ENCODE measurements around the gene S100A4. TPM values are rescaled to one million over a fixed set of nuclear protein-coding genes. Genes with fewer than 3 reads are reported as not detected.
"Not testable (repeated sequence)": the region's sequence is repeated elsewhere in the genome, so short reads cannot be mapped to it uniquely, and the experiment has no call there.

S100A4 gene
- total RNA-seq, 1 donor from 2014 or later = 375 TPM

GRCh38 chr1:153563483-153563901 lies 17.9 kb upstream of the S100A4 start:
- H3K27me3 ChIP-seq = no peaks in the 10 kb centered on the region
- H3K4me3 ChIP-seq = peak overlapping the region; percentile 9 to 36
- H3K36me3 ChIP-seq = no peaks in the 10 kb centered on the region
- peak in 1 of 2 donors; percentile 89 for DNase-seq (ENCODE audit: extremely low spot score in 2 of 2)
- H3K27ac ChIP-seq = peak overlapping the region; percentile 98
- no peak for TF ChIP-seq POLR2A (IDR thresholded peaks at IDR 0.05)
- TF ChIP-seq, protein P1, sequence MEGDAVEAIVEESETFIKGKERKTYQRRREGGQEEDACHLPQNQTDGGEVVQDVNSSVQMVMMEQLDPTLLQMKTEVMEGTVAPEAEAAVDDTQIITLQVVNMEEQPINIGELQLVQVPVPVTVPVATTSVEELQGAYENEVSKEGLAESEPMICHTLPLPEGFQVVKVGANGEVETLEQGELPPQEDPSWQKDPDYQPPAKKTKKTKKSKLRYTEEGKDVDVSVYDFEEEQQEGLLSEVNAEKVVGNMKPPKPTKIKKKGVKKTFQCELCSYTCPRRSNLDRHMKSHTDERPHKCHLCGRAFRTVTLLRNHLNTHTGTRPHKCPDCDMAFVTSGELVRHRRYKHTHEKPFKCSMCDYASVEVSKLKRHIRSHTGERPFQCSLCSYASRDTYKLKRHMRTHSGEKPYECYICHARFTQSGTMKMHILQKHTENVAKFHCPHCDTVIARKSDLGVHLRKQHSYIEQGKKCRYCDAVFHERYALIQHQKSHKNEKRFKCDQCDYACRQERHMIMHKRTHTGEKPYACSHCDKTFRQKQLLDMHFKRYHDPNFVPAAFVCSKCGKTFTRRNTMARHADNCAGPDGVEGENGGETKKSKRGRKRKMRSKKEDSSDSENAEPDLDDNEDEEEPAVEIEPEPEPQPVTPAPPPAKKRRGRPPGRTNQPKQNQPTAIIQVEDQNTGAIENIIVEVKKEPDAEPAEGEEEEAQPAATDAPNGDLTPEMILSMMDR (IDR thresholded peaks at IDR 0.05) = no peak
- no peak for TF ChIP-seq POLR2AphosphoS5 (IDR thresholded peaks at IDR 0.05; ENCODE audit: insufficient read depth in 1 of 2, low read depth in 1 of 2)
- H3K9me3 ChIP-seq = no peaks in the 10 kb centered on the region
- intact Hi-C loops (cut with DNase I) = loop anchor here (2.0 kb wide), 1 partner anchor 15 kb away; the partner anchor contains the start of gene S100A3
- peaks cover 34% of the 10 kb centered on the region for H3K4me1 ChIP-seq

DNA sequence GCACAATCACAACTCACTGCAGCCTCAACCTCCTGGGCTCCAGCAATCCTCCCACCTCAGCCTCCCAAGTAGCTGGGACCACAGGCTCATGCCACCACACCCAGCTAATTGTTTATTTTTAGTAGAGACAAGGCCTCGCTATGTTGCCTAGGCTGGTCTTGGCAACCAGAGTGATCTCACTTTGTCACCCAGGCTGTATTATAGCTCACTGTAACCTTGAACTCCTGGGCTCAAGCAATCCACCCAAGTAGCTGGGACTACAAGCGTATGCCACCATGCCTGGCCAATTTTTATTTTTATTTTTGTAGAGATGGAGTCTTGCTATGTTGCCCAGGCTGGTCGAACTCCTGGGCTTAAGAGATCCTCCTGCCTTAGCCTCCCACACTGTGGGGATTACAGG lies 16.4 kb upstream of the S100A4 start:
- intact Hi-C loops (cut with DNase I) = loop anchor here (2.0 kb wide), 1 partner anchor 13 kb away; the partner anchor contains the start of gene S100A3
- H3K27ac ChIP-seq, H3K27me3 ChIP-seq, H3K9me3 ChIP-seq, H3K36me3 ChIP-seq: not testable (repeated sequence)
- peak in 1 of 2 donors; percentile 40 for DNase-seq (ENCODE audit: extremely low spot score in 2 of 2)
- Histone ChIP-seq H3K4me1 (peaks cover 19% of the 10 kb centered on the region), H3K4me3 (peak overlapping the region in 1 of 2 donors; percentile 36)

- peak in 1 of 2 donors; percentile 56 for DNase-seq (ENCODE audit: extremely low spot score in 2 of 2)
Observed at GRCh38 chr1:153561466-153561985, 15.9 kb upstream of the S100A4 start.

DNA sequence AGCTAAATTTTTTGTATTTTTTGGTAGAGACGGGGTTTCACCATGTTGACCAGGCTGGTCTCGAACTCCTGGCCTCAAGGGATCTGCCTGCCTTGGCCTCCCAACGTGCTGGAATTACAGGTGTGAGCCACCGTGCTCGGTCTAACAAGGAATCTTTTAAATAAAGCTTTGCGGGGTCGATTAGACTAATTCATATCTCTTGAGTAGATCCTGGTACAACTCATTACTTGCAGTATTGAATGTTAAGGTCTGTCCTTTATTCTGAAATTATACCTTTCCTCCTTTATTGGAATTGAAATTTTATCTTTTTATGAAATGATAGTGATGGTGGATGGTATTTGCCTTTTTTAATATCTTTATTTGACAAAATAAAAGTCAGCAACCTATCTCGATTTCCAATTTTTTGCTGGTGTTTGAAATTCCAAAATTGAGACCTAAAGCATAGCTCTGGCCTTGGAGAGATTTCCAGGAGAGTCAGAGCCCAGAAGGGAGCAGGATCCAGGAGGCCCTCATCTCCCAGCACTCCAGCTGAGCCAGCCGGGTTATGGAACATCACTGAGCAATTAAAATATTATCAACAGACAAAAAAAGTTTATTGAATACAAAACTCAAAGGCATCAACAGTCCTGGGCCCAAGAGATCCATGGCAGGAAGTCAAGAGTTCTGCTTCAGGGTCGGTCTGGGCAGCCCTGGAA lies 15.3 kb upstream of the S100A4 start:
- no peak overlapping the region for H3K4me3 ChIP-seq
- no peak for DNase-seq (ENCODE audit: extremely low spot score in 2 of 2)
- H3K9me3 ChIP-seq = no peaks in the 10 kb centered on the region
- no peak for TF ChIP-seq POLR2AphosphoS5 (IDR thresholded peaks at IDR 0.05; ENCODE audit: insufficient read depth in 1 of 2, low read depth in 1 of 2)
- TF ChIP-seq, protein P1 (IDR thresholded peaks at IDR 0.05) = no peak
- no peak for TF ChIP-seq POLR2A (IDR thresholded peaks at IDR 0.05)
- peaks cover 10% of the 10 kb centered on the region for H3K4me1 ChIP-seq
- H3K27me3 ChIP-seq = no peaks in the 10 kb centered on the region
- H3K36me3 ChIP-seq = no peaks in the 10 kb centered on the region
- no peak overlapping the region for H3K27ac ChIP-seq
- intact Hi-C loops (cut with DNase I) = no loop called here

More at GRCh38 chr1:153561466-153561985, 15.9 kb upstream of the S100A4 start:
- Histone ChIP-seq H3K27me3 (no peaks in the 10 kb centered on the region), H3K27ac (no peak overlapping the region), H3K36me3 (no peaks in the 10 kb centered on the region), H3K4me1 (peaks cover 15% of the 10 kb centered on the region), H3K9me3 (no peaks in the 10 kb centered on the region), H3K4me3 (peak overlapping the region in 1 of 2 donors; percentile 36)
- TF ChIP-seq POLR2AphosphoS5 (IDR thresholded peaks at IDR 0.05; ENCODE audit: insufficient read depth in 1 of 2, low read depth in 1 of 2) = no peak
- intact Hi-C loops (cut with DNase I) = no loop called here

GRCh38 chr1:153560241-153560640 lies 14.6 kb upstream of the S100A4 start:
- Histone ChIP-seq H3K27me3 (no peaks in the 10 kb centered on the region), H3K27ac (no peak overlapping the region), H3K36me3 (no peaks in the 10 kb centered on the region), H3K9me3 (no peaks in the 10 kb centered on the region), H3K4me3 (no peak overlapping the region), H3K4me1 (peaks cover 3% of the 10 kb centered on the region)
- DNase-seq (ENCODE audit: extremely low spot score in 2 of 2) = no peak
- TF ChIP-seq, protein P1 (IDR thresholded peaks at IDR 0.05) = no peak
- no peak for TF ChIP-seq POLR2A (IDR thresholded peaks at IDR 0.05)
- intact Hi-C loops (cut with DNase I) = no loop called here

GRCh38 chr1:153557877-153558276 lies 12.3 kb upstream of the S100A4 start:
- Histone ChIP-seq H3K27me3 (no peaks in the 10 kb centered on the region), H3K27ac (no peak overlapping the region), H3K36me3 (no peaks in the 10 kb centered on the region), H3K9me3 (no peaks in the 10 kb centered on the region), H3K4me3 (no peak overlapping the region), H3K4me1 (peaks cover 23% of the 10 kb centered on the region)
- no peak for TF ChIP-seq POLR2AphosphoS5 (IDR thresholded peaks at IDR 0.05; ENCODE audit: insufficient read depth in 1 of 2, low read depth in 1 of 2)
- TF ChIP-seq, protein P1 (IDR thresholded peaks at IDR 0.05) = no peak
- TF ChIP-seq POLR2A (IDR thresholded peaks at IDR 0.05) = no peak
- intact Hi-C loops (cut with DNase I) = no loop called here
- no peak for DNase-seq (ENCODE audit: extremely low spot score in 2 of 2)

Measured in vagina (tissue), 2 donors.